Measurements from ENCODE around the gene MGAT5. TPM values are rescaled to one million over a fixed set of nuclear protein-coding genes. Genes with fewer than 3 reads are reported as not detected.

Gene MGAT5
- total and polyA plus RNA-seq, 4 donors, result 3.6 to 53.7 (median 31.3) TPM

- Histone ChIP-seq H3K36me3 (ENCODE audit: control insufficient read depth in 4 of 4, insufficient read depth in 4 of 4, low read length in 4 of 4) (peaks cover 0 to 5% (median 0%) of the 10 kb centered on the region in 4 donors), H3K4me1 (ENCODE audit: control insufficient read depth in 5 of 5, insufficient read depth in 5 of 5, low read length in 5 of 5) (peaks cover 0 to 34% (median 3%) of the 10 kb centered on the region in 5 donors), H3K4me3 (no peak overlapping the region), H3K9ac (ENCODE audit: insufficient read depth in 1 of 2, low read length in 2 of 2) (no peak overlapping the region), H3K27ac (ENCODE audit: low read depth in 1 of 2, low read length in 1 of 2) (no peak overlapping the region), H3K27me3 (ENCODE audit: control insufficient read depth in 3 of 3, insufficient read depth in 3 of 3, low read length in 2 of 3) (no peaks in the 10 kb centered on the region), H3K9me3 (ENCODE audit: control insufficient read depth in 4 of 4, insufficient read depth in 3 of 4, low read length in 3 of 4) (no peaks in the 10 kb centered on the region)
- no peak for ATAC-seq (ENCODE audit: insufficient read depth, low FRiP score)
- TF ChIP-seq CTCF (IDR thresholded peaks at IDR 0.05; ENCODE audit: control extremely low read depth, extremely low read depth), result no peak
- 39 to 54% methylated on average over 2 of the region's 2 CpGs for WGBS, 2 donors
- no peak for DNase-seq
Observed at GRCh38 chr2:134410006-134410405, 156.1 kb downstream of the MGAT5 start.

GRCh38 chr2:134410831-134411231 is 157.0 kb downstream of the MGAT5 start:
- Histone ChIP-seq H3K27me3 (ENCODE audit: control insufficient read depth in 3 of 3, insufficient read depth in 3 of 3, low read length in 2 of 3) (no peaks in the 10 kb centered on the region), H3K4me1 (ENCODE audit: control insufficient read depth in 5 of 5, insufficient read depth in 5 of 5, low read length in 5 of 5) (peaks cover 0 to 34% (median 3%) of the 10 kb centered on the region in 5 donors), H3K27ac (ENCODE audit: low read depth in 1 of 2, low read length in 1 of 2) (peak overlapping the region in 1 of 2 donors; percentile 55), H3K9me3 (ENCODE audit: control insufficient read depth in 4 of 4, insufficient read depth in 3 of 4, low read length in 3 of 4) (no peaks in the 10 kb centered on the region), H3K9ac (ENCODE audit: insufficient read depth in 1 of 2, low read length in 2 of 2) (no peak overlapping the region), H3K4me3 (no peak overlapping the region), H3K36me3 (ENCODE audit: control insufficient read depth in 4 of 4, insufficient read depth in 4 of 4, low read length in 4 of 4) (peaks cover 0 to 5% (median 0%) of the 10 kb centered on the region in 4 donors)
- WGBS, 2 donors, result 53 to 67% methylated on average over 5 of the region's 5 CpGs
- DNase-seq (no peak), ATAC-seq (ENCODE audit: insufficient read depth, low FRiP score) (no peak)
- TF ChIP-seq CTCF (IDR thresholded peaks at IDR 0.05; ENCODE audit: control extremely low read depth, extremely low read depth), result no peak

- ATAC-seq (ENCODE audit: insufficient read depth, low FRiP score), result no peak
- no peaks in the 10 kb centered on the region for H3K9me3 ChIP-seq (ENCODE audit: control insufficient read depth in 4 of 4, insufficient read depth in 3 of 4, low read length in 3 of 4)
- peaks cover 0 to 34% (median 3%) of the 10 kb centered on the region in 5 donors for H3K4me1 ChIP-seq (ENCODE audit: control insufficient read depth in 5 of 5, insufficient read depth in 5 of 5, low read length in 5 of 5)
- no peak overlapping the region for H3K9ac ChIP-seq (ENCODE audit: insufficient read depth in 1 of 2, low read length in 2 of 2)
- WGBS, 2 donors, result 65 to 74% methylated on average over 6 of the region's 6 CpGs
- DNase-seq, result peak in 1 of 3 donors; percentile 12
- H3K4me3 ChIP-seq, result no peak overlapping the region
- peaks cover 0 to 5% (median 0%) of the 10 kb centered on the region in 4 donors for H3K36me3 ChIP-seq (ENCODE audit: control insufficient read depth in 4 of 4, insufficient read depth in 4 of 4, low read length in 4 of 4)
- H3K27me3 ChIP-seq (ENCODE audit: control insufficient read depth in 3 of 3, insufficient read depth in 3 of 3, low read length in 2 of 3), result no peaks in the 10 kb centered on the region
- no peak for TF ChIP-seq CTCF (IDR thresholded peaks at IDR 0.05; ENCODE audit: control extremely low read depth, extremely low read depth)
- peak overlapping the region in 1 of 2 donors; percentile 55 for H3K27ac ChIP-seq (ENCODE audit: low read depth in 1 of 2, low read length in 1 of 2)
Observed at GRCh38 chr2:134411279-134411827, 157.5 kb downstream of the MGAT5 start.
